ENCODE measurements around the gene C3orf20.
A peak's percentile ranks its signal among the peaks of the same experiment; 100 is the strongest.

The C3orf20 gene

GRCh38 chr3:14810801-14811661 lies 136.1 kb downstream of the C3orf20 start:
- Mint-ChIP-seq H3K27ac (no peak overlapping the region), H3K9me3 (no peaks in the 10 kb centered on the region), H3K27me3 (peaks cover 77% of the 10 kb centered on the region), H3K4me3 (peak overlapping the region; percentile 16 to 54), H3K4me1 (peaks cover 12% of the 10 kb centered on the region)
- ATAC-seq (no peak), DNase-seq (no peak)

- Mint-ChIP-seq H3K27ac (no peak overlapping the region), H3K9me3 (no peaks in the 10 kb centered on the region), H3K4me3 (no peak overlapping the region), H3K27me3 (peaks cover 73% of the 10 kb centered on the region), H3K4me1 (peaks cover 10% of the 10 kb centered on the region)
- DNase-seq (no peak), ATAC-seq (no peak)
Measured at GRCh38 chr3:14811684-14812083, 136.7 kb downstream of the C3orf20 start.

GRCh38 chr3:14812196-14812790 lies 137.4 kb downstream of the C3orf20 start:
- ATAC-seq (no peak), DNase-seq (no peak)
- no peak overlapping the region for H3K27ac Mint-ChIP-seq
- no peaks in the 10 kb centered on the region for H3K9me3 Mint-ChIP-seq
- H3K4me1 Mint-ChIP-seq = peaks cover 7% of the 10 kb centered on the region
- no peak overlapping the region for H3K4me3 Mint-ChIP-seq
- H3K27me3 Mint-ChIP-seq = peaks cover 67% of the 10 kb centered on the region

DNA sequence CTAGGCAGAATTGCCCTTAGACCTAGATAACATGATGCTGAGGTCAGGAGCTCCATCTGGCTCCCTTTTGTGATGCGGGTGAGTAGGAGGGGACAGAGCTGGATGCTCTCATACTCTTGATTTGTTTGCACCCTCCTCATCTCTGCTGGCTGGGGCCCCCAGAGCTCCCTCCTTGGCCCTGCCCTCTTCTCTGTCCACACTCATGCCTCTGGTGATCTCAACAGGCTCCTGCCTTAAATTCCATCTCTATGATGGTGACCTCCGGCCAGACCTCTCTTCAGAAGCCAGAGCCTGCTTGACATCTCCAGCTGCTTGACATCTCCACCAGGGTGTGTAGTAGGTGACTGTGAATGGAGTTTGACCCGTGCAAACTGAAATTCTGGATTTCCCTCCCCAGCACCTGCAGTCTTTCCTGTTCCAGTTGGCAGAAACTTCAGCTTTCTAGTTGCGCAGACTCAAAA lies 139.5 kb downstream of the C3orf20 start:
- peaks cover 63% of the 10 kb centered on the region for H3K27me3 Mint-ChIP-seq
- H3K4me3 Mint-ChIP-seq = no peak overlapping the region
- no peak for DNase-seq
- ATAC-seq = no peak
- peaks cover 7% of the 10 kb centered on the region for H3K4me1 Mint-ChIP-seq
- no peaks in the 10 kb centered on the region for H3K9me3 Mint-ChIP-seq
- no peak overlapping the region for H3K27ac Mint-ChIP-seq

- Mint-ChIP-seq H3K27ac (no peak overlapping the region), H3K4me1 (peaks cover 2% of the 10 kb centered on the region), H3K4me3 (no peak overlapping the region), H3K27me3 (peaks cover 58% of the 10 kb centered on the region), H3K9me3 (no peaks in the 10 kb centered on the region)
- DNase-seq (no peak), ATAC-seq (no peak)
Measured at GRCh38 chr3:14816359-14816758, 141.4 kb downstream of the C3orf20 start.

- Mint-ChIP-seq H3K27me3 (peaks cover 39% of the 10 kb centered on the region), H3K9me3 (no peaks in the 10 kb centered on the region), H3K4me1 (no peaks in the 10 kb centered on the region), H3K27ac (peak within 1 kb of the TSS; percentile 5 to 65), H3K4me3 (no peak within 1 kb of the TSS)
- peak; percentile 20 for ATAC-seq
- no peak for DNase-seq
Measured at GRCh38 chr3:14818804-14819500, 144.0 kb downstream of the C3orf20 start, which contains the start of gene FGD5. FGD5 (plus strand) TSS chr3:14818962; CDS start chr3:14819072, 110 bp downstream.

GRCh38 chr3:14819671-14820070 lies 144.7 kb downstream of the C3orf20 start:
- ATAC-seq (peak; percentile 15), DNase-seq (no peak)
- Mint-ChIP-seq H3K9me3 (no peaks in the 10 kb centered on the region), H3K4me1 (no peaks in the 10 kb centered on the region), H3K4me3 (no peak overlapping the region), H3K27ac (peak overlapping the region in 1 of 2 donors; percentile 5), H3K27me3 (peaks cover 32% of the 10 kb centered on the region)

- Mint-ChIP-seq H3K9me3 (no peaks in the 10 kb centered on the region), H3K27ac (no peak overlapping the region), H3K4me3 (no peak overlapping the region), H3K4me1 (no peaks in the 10 kb centered on the region), H3K27me3 (peaks cover 27% of the 10 kb centered on the region)
- DNase-seq (no peak), ATAC-seq (no peak)
Measured at GRCh38 chr3:14820156-14820555, 145.2 kb downstream of the C3orf20 start.

DNA sequence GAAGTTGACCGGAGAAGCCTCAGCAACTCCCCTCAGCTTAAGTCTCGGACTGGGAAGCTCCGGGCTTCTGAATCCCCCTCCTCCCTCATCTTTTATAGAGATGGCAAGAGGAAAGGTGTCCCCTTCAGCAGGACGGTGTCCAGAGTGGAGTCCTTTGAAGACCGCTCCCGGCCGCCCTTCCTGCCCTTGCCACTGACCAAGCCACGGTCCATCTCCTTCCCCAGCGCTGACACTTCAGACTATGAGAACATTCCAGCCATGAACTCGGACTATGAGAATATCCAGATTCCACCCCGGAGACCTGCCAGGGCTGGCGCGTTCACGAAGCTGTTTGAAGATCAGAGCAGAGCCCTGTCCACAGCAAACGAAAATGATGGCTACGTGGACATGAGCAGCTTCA lies 146.2 kb downstream of the C3orf20 start:
- no peaks in the 10 kb centered on the region for H3K4me1 Mint-ChIP-seq
- H3K27me3 Mint-ChIP-seq = peaks cover 24% of the 10 kb centered on the region
- H3K9me3 Mint-ChIP-seq = no peaks in the 10 kb centered on the region
- ATAC-seq = no peak
- DNase-seq = no peak
- no peak overlapping the region for H3K27ac Mint-ChIP-seq
- no peak overlapping the region for H3K4me3 Mint-ChIP-seq

DNA sequence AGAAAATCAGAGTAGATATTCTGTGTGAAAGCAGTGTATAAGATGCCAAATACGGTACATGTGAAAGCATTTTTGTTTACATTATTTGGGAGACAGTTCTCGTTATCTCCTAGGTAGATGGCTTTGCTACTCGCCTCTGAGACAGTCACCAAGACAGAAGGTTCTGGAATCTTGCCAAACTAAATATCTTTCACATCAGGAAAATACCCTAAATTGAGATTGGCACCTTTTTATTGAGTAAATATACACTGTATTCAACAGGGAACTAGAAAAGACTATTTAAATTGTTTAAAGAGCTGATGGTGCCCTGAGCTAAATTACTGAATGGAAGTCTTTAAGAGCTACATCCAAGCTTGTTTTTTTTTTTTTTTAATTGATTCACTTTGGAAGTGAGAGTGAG lies 147.2 kb downstream of the C3orf20 start:
- DNase-seq = no peak
- no peaks in the 10 kb centered on the region for H3K4me1 Mint-ChIP-seq
- ATAC-seq = no peak
- H3K27me3 Mint-ChIP-seq = peaks cover 24% of the 10 kb centered on the region
- no peak overlapping the region for H3K4me3 Mint-ChIP-seq
- no peak overlapping the region for H3K27ac Mint-ChIP-seq
- no peaks in the 10 kb centered on the region for H3K9me3 Mint-ChIP-seq

Measured in stimulated activated naive CD8-positive, alpha-beta T cell treated with anti-CD3 and anti-CD28 coated beads, Interleukin-15, amount 100 ng/mL, for 72 hours (primary cell).